Tibial nerve (tissue), 4 donors: ENCODE results near the gene AHCYL2.

Experiments used
- CTCF ChIP-seq, 5 experiments: fragments of 200-600 bp in 3 of 5; fragments of 450-650 bp in 2 of 5; sonication (generic) in 3 of 5; IDR thresholded peaks; one replicate each; pipeline ENCODE4 v1.5.1; 2016 to 2019; ENCODE audit warnings: antibody characterized with exemption in 5 of 5, mild to moderate bottlenecking in 3 of 5, moderate library complexity in 2 of 5
- EP300 ChIP-seq, 2 donors: sonication (generic); formaldehyde crosslinking; IDR thresholded peaks; one replicate each; pipeline ENCODE4 v1.6.1; 2017; ENCODE audit warnings: antibody characterized with exemption in 2 of 2, mild to moderate bottlenecking in 1 of 2
- POLR2A ChIP-seq, 2 donors: fragments of 450-650 bp; IDR thresholded peaks; one replicate each; pipeline ENCODE4 v1.6.1; 2017; ENCODE audit warnings: antibody characterized with exemption in 2 of 2, mild to moderate bottlenecking in 2 of 2, moderate library complexity in 2 of 2

GRCh38 chr7:129427526-129428045, 202.8 kb downstream of the AHCYL2 start:
- no peak for TF ChIP-seq POLR2A (IDR thresholded peaks at IDR 0.05)
- no peak for TF ChIP-seq EP300 (IDR thresholded peaks at IDR 0.05)
- TF ChIP-seq CTCF (IDR thresholded peaks at IDR 0.05), result no peak
